ENCODE measurements around the gene SMIM10. TPM values are rescaled to one million over a fixed set of nuclear protein-coding genes. Genes with fewer than 3 reads are reported as not detected.
A peak's percentile ranks its signal among the peaks of the same experiment; 100 is the strongest.

Gene SMIM10
- total and polyA plus RNA-seq, 2 donors (not counting 1 experiment from before 2014, with no cell fraction given): 10.2 to 12.6 TPM

DNA sequence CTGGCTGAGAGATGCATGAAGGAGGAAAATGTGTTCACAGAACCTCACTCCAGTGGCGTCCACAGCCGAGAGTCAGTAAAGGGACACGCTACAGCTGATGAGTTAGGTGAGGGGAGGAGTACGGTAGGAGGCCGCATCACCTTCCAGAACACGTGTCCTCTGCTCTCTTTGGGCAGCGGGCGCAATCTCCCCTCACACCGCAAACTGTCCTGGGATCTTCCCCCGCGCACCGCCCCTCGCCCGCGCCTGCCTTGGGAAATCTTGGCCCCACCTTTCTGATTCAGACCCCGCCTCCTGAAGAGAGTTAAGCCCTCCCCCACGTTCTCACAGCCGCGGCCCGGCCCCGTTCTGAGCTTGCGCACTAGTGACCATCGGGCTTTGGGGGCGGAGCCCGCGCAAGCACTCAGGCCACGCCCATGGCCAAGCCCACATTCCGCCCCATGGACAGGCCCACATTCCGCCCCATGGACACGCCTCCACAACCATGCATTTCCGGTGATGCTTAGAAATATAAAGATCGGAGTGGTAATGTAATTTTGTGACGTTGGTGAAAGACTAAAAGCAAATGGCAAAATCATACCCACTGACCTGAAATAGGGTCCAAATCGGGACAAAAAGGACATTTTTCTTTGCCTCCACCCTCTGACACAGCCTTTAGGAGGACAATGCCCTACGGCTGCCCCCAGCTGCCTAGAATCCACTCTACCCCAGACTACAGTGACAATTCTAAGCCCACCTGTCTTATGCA is 13.3 kb downstream of the SMIM10 start:
- Histone ChIP-seq H3K4me3 (replicated peaks in 1 of 4; ENCODE audit: control extremely low read depth in 1 of 4, insufficient read depth in 1 of 4, low read depth in 3 of 4, low read length in 4 of 4) (peak overlapping the region; percentile 40 to 76 (median 56)), H3K27ac (ENCODE audit: insufficient read depth, low read length) (peak overlapping the region; percentile 42), H2AFZ (ENCODE audit: low read length) (peak overlapping the region; percentile 89), H3K36me3 (ENCODE audit: control insufficient read depth, insufficient read depth, low read length) (no peaks in the 10 kb centered on the region), H3K9ac (ENCODE audit: insufficient read depth, low read length) (peak overlapping the region; percentile 13), H3K4me1 (ENCODE audit: control insufficient read depth, extremely low read depth, insufficient read depth, low read length) (peaks cover 5% of the 10 kb centered on the region), H4K20me1 (ENCODE audit: control insufficient read depth, extremely low read depth, insufficient read depth, low read length) (no peaks in the 10 kb centered on the region), H3K9me3 (ENCODE audit: control insufficient read depth, insufficient read depth, low read depth, low read length) (no peaks in the 10 kb centered on the region), H3K79me2 (ENCODE audit: control insufficient read depth, insufficient read depth, low read length) (no peaks in the 10 kb centered on the region), H3K27me3 (ENCODE audit: control insufficient read depth, insufficient read depth, low read length) (no peaks in the 10 kb centered on the region), H3K4me2 (ENCODE audit: extremely low read depth, insufficient read depth, low read length) (peak overlapping the region; percentile 78)
- DNase-seq (ENCODE audit: low read depth in 2 of 2): peak; percentile 79 to 90
- TF ChIP-seq EZH2 (IDR thresholded peaks at IDR 0.05; ENCODE audit: low read length, missing control alignments): no peak
- TF ChIP-seq, protein P1, sequence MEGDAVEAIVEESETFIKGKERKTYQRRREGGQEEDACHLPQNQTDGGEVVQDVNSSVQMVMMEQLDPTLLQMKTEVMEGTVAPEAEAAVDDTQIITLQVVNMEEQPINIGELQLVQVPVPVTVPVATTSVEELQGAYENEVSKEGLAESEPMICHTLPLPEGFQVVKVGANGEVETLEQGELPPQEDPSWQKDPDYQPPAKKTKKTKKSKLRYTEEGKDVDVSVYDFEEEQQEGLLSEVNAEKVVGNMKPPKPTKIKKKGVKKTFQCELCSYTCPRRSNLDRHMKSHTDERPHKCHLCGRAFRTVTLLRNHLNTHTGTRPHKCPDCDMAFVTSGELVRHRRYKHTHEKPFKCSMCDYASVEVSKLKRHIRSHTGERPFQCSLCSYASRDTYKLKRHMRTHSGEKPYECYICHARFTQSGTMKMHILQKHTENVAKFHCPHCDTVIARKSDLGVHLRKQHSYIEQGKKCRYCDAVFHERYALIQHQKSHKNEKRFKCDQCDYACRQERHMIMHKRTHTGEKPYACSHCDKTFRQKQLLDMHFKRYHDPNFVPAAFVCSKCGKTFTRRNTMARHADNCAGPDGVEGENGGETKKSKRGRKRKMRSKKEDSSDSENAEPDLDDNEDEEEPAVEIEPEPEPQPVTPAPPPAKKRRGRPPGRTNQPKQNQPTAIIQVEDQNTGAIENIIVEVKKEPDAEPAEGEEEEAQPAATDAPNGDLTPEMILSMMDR (conservative IDR thresholded peaks at IDR 0.05 in 1 of 2, IDR thresholded peaks at IDR 0.05 in 1 of 2; ENCODE audit: low read depth in 1 of 2, low read length in 2 of 2): no peak

DNA sequence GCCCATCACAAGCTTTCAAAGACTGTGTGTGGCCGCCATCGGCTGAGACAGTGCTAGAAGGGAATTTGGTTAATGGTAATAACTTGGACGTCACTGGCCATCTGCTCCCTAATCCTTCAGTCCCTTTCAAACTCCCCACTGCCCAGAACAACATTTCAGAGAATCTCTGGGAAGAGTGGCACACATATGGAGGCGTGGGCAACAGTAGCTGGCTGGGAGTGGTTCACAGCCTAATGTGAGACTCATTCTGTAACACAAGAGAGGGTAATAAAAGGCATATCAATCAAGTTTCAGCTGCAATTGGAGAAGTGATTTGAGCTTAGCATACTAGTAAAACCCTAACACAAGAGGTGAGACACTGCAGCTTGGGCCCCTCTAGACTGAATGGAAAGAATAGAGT is 15.4 kb downstream of the SMIM10 start:
- Histone ChIP-seq H2AFZ (ENCODE audit: low read length) (no peak overlapping the region), H4K20me1 (ENCODE audit: control insufficient read depth, extremely low read depth, insufficient read depth, low read length) (no peaks in the 10 kb centered on the region), H3K9ac (ENCODE audit: insufficient read depth, low read length) (no peak overlapping the region), H3K4me3 (replicated peaks in 1 of 4; ENCODE audit: control extremely low read depth in 1 of 4, insufficient read depth in 1 of 4, low read depth in 3 of 4, low read length in 4 of 4) (no peak overlapping the region), H3K36me3 (ENCODE audit: control insufficient read depth, insufficient read depth, low read length) (no peaks in the 10 kb centered on the region), H3K4me2 (ENCODE audit: extremely low read depth, insufficient read depth, low read length) (no peak overlapping the region), H3K9me3 (ENCODE audit: control insufficient read depth, insufficient read depth, low read depth, low read length) (no peaks in the 10 kb centered on the region), H3K79me2 (ENCODE audit: control insufficient read depth, insufficient read depth, low read length) (no peaks in the 10 kb centered on the region), H3K4me1 (ENCODE audit: control insufficient read depth, extremely low read depth, insufficient read depth, low read length) (no peaks in the 10 kb centered on the region), H3K27me3 (ENCODE audit: control insufficient read depth, insufficient read depth, low read length) (no peaks in the 10 kb centered on the region), H3K27ac (ENCODE audit: insufficient read depth, low read length) (no peak overlapping the region)
- DNase-seq (ENCODE audit: low read depth in 2 of 2): no peak
- TF ChIP-seq EZH2 (IDR thresholded peaks at IDR 0.05; ENCODE audit: low read length, missing control alignments): no peak
- TF ChIP-seq, protein P1 (conservative IDR thresholded peaks at IDR 0.05 in 1 of 2, IDR thresholded peaks at IDR 0.05 in 1 of 2; ENCODE audit: low read depth in 1 of 2, low read length in 2 of 2): no peak

DNA sequence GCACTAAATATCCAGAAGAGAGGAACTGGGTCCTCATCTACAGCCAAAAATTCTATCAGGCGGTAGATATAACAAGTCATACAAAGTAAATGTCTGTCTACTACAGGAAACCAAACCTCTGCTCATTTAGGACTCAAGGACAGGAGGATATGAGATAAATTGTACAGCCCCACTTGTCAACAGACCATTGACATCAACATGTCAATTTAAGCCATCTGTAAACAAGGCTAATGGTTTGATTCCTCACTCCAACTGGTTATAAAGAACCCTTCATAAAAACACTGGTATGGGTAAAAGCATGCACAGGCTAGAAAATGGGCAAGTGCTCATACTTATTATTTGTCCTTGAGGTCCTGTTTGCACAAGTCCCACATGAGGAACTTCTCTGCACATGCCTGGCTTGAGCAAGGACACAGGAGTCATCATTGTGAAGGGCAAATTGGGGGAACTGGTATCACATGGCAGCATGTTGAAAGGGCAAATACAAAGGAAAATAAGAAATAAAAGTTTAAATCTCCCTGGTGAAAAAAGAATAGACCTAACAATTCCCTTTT is 18.3 kb downstream of the SMIM10 start:
- TF ChIP-seq, protein P1 (conservative IDR thresholded peaks at IDR 0.05 in 1 of 2, IDR thresholded peaks at IDR 0.05 in 1 of 2; ENCODE audit: low read depth in 1 of 2, low read length in 2 of 2): no peak
- no peak for TF ChIP-seq EZH2 (IDR thresholded peaks at IDR 0.05; ENCODE audit: low read length, missing control alignments)

More for the DNA sequence above, 18.3 kb downstream of the SMIM10 start:
- no peaks in the 10 kb centered on the region for H3K79me2 ChIP-seq (ENCODE audit: control insufficient read depth, insufficient read depth, low read length)
- H3K9ac ChIP-seq (ENCODE audit: insufficient read depth, low read length): no peak overlapping the region
- H4K20me1 ChIP-seq (ENCODE audit: control insufficient read depth, extremely low read depth, insufficient read depth, low read length): no peaks in the 10 kb centered on the region
- no peak overlapping the region for H3K4me3 ChIP-seq (replicated peaks in 1 of 4; ENCODE audit: control extremely low read depth in 1 of 4, insufficient read depth in 1 of 4, low read depth in 3 of 4, low read length in 4 of 4)
- no peak overlapping the region for H2AFZ ChIP-seq (ENCODE audit: low read length)
- H3K4me2 ChIP-seq (ENCODE audit: extremely low read depth, insufficient read depth, low read length): no peak overlapping the region
- no peaks in the 10 kb centered on the region for H3K9me3 ChIP-seq (ENCODE audit: control insufficient read depth, insufficient read depth, low read depth, low read length)
- no peaks in the 10 kb centered on the region for H3K4me1 ChIP-seq (ENCODE audit: control insufficient read depth, extremely low read depth, insufficient read depth, low read length)
- H3K27ac ChIP-seq (ENCODE audit: insufficient read depth, low read length): no peak overlapping the region
- no peaks in the 10 kb centered on the region for H3K36me3 ChIP-seq (ENCODE audit: control insufficient read depth, insufficient read depth, low read length)
- no peak for DNase-seq (ENCODE audit: low read depth in 2 of 2)
- no peaks in the 10 kb centered on the region for H3K27me3 ChIP-seq (ENCODE audit: control insufficient read depth, insufficient read depth, low read length)
